ENCODE results near the gene UXS1. TPM values are rescaled to one million over a fixed set of nuclear protein-coding genes. Genes with fewer than 3 reads are reported as not detected.

Gene UXS1
- polyA plus RNA-seq, 1 donor: 43.0 TPM

GRCh38 chr2:106191511-106192016 lies 2.5 kb downstream of the UXS1 start:
- H3K27me3 ChIP-seq (ENCODE audit: control insufficient read depth, insufficient read depth, low read length): no peaks in the 10 kb centered on the region
- no peak overlapping the region for H3K4me3 ChIP-seq (ENCODE audit: low read length)
- DNase-seq: no peak
- H3K9me3 ChIP-seq (ENCODE audit: control insufficient read depth, low read depth, low read length): no peaks in the 10 kb centered on the region
- no peak overlapping the region for H3K27ac ChIP-seq (ENCODE audit: low read length)
- peaks cover 12% of the 10 kb centered on the region for H3K4me1 ChIP-seq (ENCODE audit: control insufficient read depth, insufficient read depth, low read length)
- 82% methylated on average over 2 of the region's 5 CpGs for WGBS (ENCODE audit: insufficient coverage, low lambda C conversion rate)
- no peaks in the 10 kb centered on the region for H3K36me3 ChIP-seq (ENCODE audit: control insufficient read depth, insufficient read depth, low read length)

GRCh38 chr2:106189764-106190468 lies 4.2 kb downstream of the UXS1 start:
- Histone ChIP-seq H3K9me3 (ENCODE audit: control insufficient read depth, low read depth, low read length) (no peaks in the 10 kb centered on the region), H3K36me3 (ENCODE audit: control insufficient read depth, insufficient read depth, low read length) (no peaks in the 10 kb centered on the region), H3K27ac (ENCODE audit: low read length) (no peak overlapping the region), H3K4me1 (ENCODE audit: control insufficient read depth, insufficient read depth, low read length) (peaks cover 9% of the 10 kb centered on the region), H3K27me3 (ENCODE audit: control insufficient read depth, insufficient read depth, low read length) (no peaks in the 10 kb centered on the region), H3K4me3 (ENCODE audit: low read length) (no peak overlapping the region)
- DNase-seq: no peak
- WGBS (ENCODE audit: insufficient coverage, low lambda C conversion rate): 71% methylated on average over 1 of the region's 5 CpGs

- no peaks in the 10 kb centered on the region for H3K36me3 ChIP-seq (ENCODE audit: control insufficient read depth, insufficient read depth, low read length)
- no CpG with 5 or more reads among the region's 6 CpGs for WGBS (ENCODE audit: insufficient coverage, low lambda C conversion rate)
- H3K27ac ChIP-seq (ENCODE audit: low read length): no peak overlapping the region
- peaks cover 9% of the 10 kb centered on the region for H3K4me1 ChIP-seq (ENCODE audit: control insufficient read depth, insufficient read depth, low read length)
- H3K4me3 ChIP-seq (ENCODE audit: low read length): no peak overlapping the region
- no peak for DNase-seq
- no peaks in the 10 kb centered on the region for H3K9me3 ChIP-seq (ENCODE audit: control insufficient read depth, low read depth, low read length)
- H3K27me3 ChIP-seq (ENCODE audit: control insufficient read depth, insufficient read depth, low read length): no peaks in the 10 kb centered on the region
These were observed 4.8 kb downstream of the UXS1 start for GRCh38 chr2:106189325-106189724.

GRCh38 chr2:106187273-106187891 lies 6.7 kb downstream of the UXS1 start:
- Histone ChIP-seq H3K9me3 (ENCODE audit: control insufficient read depth, low read depth, low read length) (no peaks in the 10 kb centered on the region), H3K4me3 (ENCODE audit: low read length) (no peak overlapping the region), H3K36me3 (ENCODE audit: control insufficient read depth, insufficient read depth, low read length) (no peaks in the 10 kb centered on the region), H3K27ac (ENCODE audit: low read length) (no peak overlapping the region), H3K27me3 (ENCODE audit: control insufficient read depth, insufficient read depth, low read length) (no peaks in the 10 kb centered on the region), H3K4me1 (ENCODE audit: control insufficient read depth, insufficient read depth, low read length) (peaks cover 3% of the 10 kb centered on the region)
- no CpG with 5 or more reads among the region's 14 CpGs for WGBS (ENCODE audit: insufficient coverage, low lambda C conversion rate)
- peak; percentile 43 to 81 for DNase-seq

GRCh38 chr2:106185475-106186184 lies 8.5 kb downstream of the UXS1 start:
- Histone ChIP-seq H3K27ac (ENCODE audit: low read length) (no peak overlapping the region), H3K4me3 (ENCODE audit: low read length) (no peak overlapping the region), H3K9me3 (ENCODE audit: control insufficient read depth, low read depth, low read length) (peaks cover 3% of the 10 kb centered on the region), H3K27me3 (ENCODE audit: control insufficient read depth, insufficient read depth, low read length) (no peaks in the 10 kb centered on the region), H3K4me1 (ENCODE audit: control insufficient read depth, insufficient read depth, low read length) (no peaks in the 10 kb centered on the region), H3K36me3 (ENCODE audit: control insufficient read depth, insufficient read depth, low read length) (no peaks in the 10 kb centered on the region)
- no peak for DNase-seq
- WGBS (ENCODE audit: insufficient coverage, low lambda C conversion rate): 100% methylated on average over 2 of the region's 8 CpGs

- Histone ChIP-seq H3K27ac (ENCODE audit: low read length) (no peak overlapping the region), H3K9me3 (ENCODE audit: control insufficient read depth, low read depth, low read length) (peaks cover 3% of the 10 kb centered on the region), H3K27me3 (ENCODE audit: control insufficient read depth, insufficient read depth, low read length) (no peaks in the 10 kb centered on the region), H3K36me3 (ENCODE audit: control insufficient read depth, insufficient read depth, low read length) (no peaks in the 10 kb centered on the region), H3K4me1 (ENCODE audit: control insufficient read depth, insufficient read depth, low read length) (no peaks in the 10 kb centered on the region), H3K4me3 (ENCODE audit: low read length) (no peak overlapping the region)
- 100% methylated on average over 1 of the region's 1 CpG for WGBS (ENCODE audit: insufficient coverage, low lambda C conversion rate)
- DNase-seq: no peak
These were observed 9.2 kb downstream of the UXS1 start for GRCh38 chr2:106184857-106185256.

- WGBS (ENCODE audit: insufficient coverage, low lambda C conversion rate): no CpG with 5 or more reads among the region's 2 CpGs
- Histone ChIP-seq H3K27me3 (ENCODE audit: control insufficient read depth, insufficient read depth, low read length) (no peaks in the 10 kb centered on the region), H3K36me3 (ENCODE audit: control insufficient read depth, insufficient read depth, low read length) (no peaks in the 10 kb centered on the region), H3K4me3 (ENCODE audit: low read length) (no peak overlapping the region), H3K27ac (ENCODE audit: low read length) (no peak overlapping the region), H3K9me3 (ENCODE audit: control insufficient read depth, low read depth, low read length) (peaks cover 3% of the 10 kb centered on the region), H3K4me1 (ENCODE audit: control insufficient read depth, insufficient read depth, low read length) (no peaks in the 10 kb centered on the region)
- DNase-seq: no peak
These were observed 9.7 kb downstream of the UXS1 start for GRCh38 chr2:106184394-106184793.

GRCh38 chr2:106183101-106183696 lies 10.9 kb downstream of the UXS1 start:
- Histone ChIP-seq H3K9me3 (ENCODE audit: control insufficient read depth, low read depth, low read length) (peaks cover 3% of the 10 kb centered on the region), H3K4me1 (ENCODE audit: control insufficient read depth, insufficient read depth, low read length) (no peaks in the 10 kb centered on the region), H3K36me3 (ENCODE audit: control insufficient read depth, insufficient read depth, low read length) (no peaks in the 10 kb centered on the region), H3K27ac (ENCODE audit: low read length) (no peak overlapping the region), H3K27me3 (ENCODE audit: control insufficient read depth, insufficient read depth, low read length) (no peaks in the 10 kb centered on the region), H3K4me3 (ENCODE audit: low read length) (no peak overlapping the region)
- no peak for DNase-seq
- WGBS (ENCODE audit: insufficient coverage, low lambda C conversion rate): 43% methylated on average over 1 of the region's 3 CpGs

- peaks cover 3% of the 10 kb centered on the region for H3K9me3 ChIP-seq (ENCODE audit: control insufficient read depth, low read depth, low read length)
- H3K27ac ChIP-seq (ENCODE audit: low read length): no peak overlapping the region
- no peaks in the 10 kb centered on the region for H3K36me3 ChIP-seq (ENCODE audit: control insufficient read depth, insufficient read depth, low read length)
- no peak overlapping the region for H3K4me3 ChIP-seq (ENCODE audit: low read length)
- H3K27me3 ChIP-seq (ENCODE audit: control insufficient read depth, insufficient read depth, low read length): no peaks in the 10 kb centered on the region
- no peaks in the 10 kb centered on the region for H3K4me1 ChIP-seq (ENCODE audit: control insufficient read depth, insufficient read depth, low read length)
- no CpG with 5 or more reads among the region's 10 CpGs for WGBS (ENCODE audit: insufficient coverage, low lambda C conversion rate)
- no peak for DNase-seq
These were observed 13.0 kb downstream of the UXS1 start for GRCh38 chr2:106181064-106181463.

- no peaks in the 10 kb centered on the region for H3K27me3 ChIP-seq (ENCODE audit: control insufficient read depth, insufficient read depth, low read length)
- H3K9me3 ChIP-seq (ENCODE audit: control insufficient read depth, low read depth, low read length): peaks cover 3% of the 10 kb centered on the region
- no peak for DNase-seq
- no peaks in the 10 kb centered on the region for H3K4me1 ChIP-seq (ENCODE audit: control insufficient read depth, insufficient read depth, low read length)
- no peak overlapping the region for H3K4me3 ChIP-seq (ENCODE audit: low read length)
- H3K36me3 ChIP-seq (ENCODE audit: control insufficient read depth, insufficient read depth, low read length): no peaks in the 10 kb centered on the region
- no CpG with 5 or more reads among the region's 5 CpGs for WGBS (ENCODE audit: insufficient coverage, low lambda C conversion rate)
- no peak overlapping the region for H3K27ac ChIP-seq (ENCODE audit: low read length)
These were observed 13.5 kb downstream of the UXS1 start for GRCh38 chr2:106180602-106181001.
